ENCODE data around the gene VEGFB. TPM values are rescaled to one million over a fixed set of nuclear protein-coding genes. Genes with fewer than 3 reads are reported as not detected.

The VEGFB gene
- total and polyA plus RNA-seq, 2 of the 4 experiments (the other 2 are of a cell fraction), result 3.0 to 25.1 TPM

GRCh38 chr11:64203421-64204079, 30.8 kb upstream of the VEGFB start:
- no TSS peak for BruUV-seq (replicated peaks)
- dilution Hi-C loops (cut with HindIII; ENCODE audit: low sequenced_read_pairs, unreplicated experiment), result no loop called here
- WGBS, 2 experiments (ENCODE audit: extremely low coverage in 2 of 2, insufficient read length in 1 of 2), result 90% methylated on average over 15 of the region's 27 CpGs; no CpG with 5 or more reads in 1 of the 2 experiments

More at GRCh38 chr11:64203421-64204079, 30.8 kb upstream of the VEGFB start:
- DNase-seq (no peak), ATAC-seq (ENCODE audit: low read depth) (no peak)
- H3K23ac ChIP-seq (ENCODE audit: low read depth, low read length), result no peak overlapping the region
- H3K4me2 ChIP-seq (ENCODE audit: low read depth, low read length), result no peak overlapping the region
- H3K9me1 ChIP-seq (ENCODE audit: insufficient read depth, low read length), result no peaks in the 10 kb centered on the region
- no peaks in the 10 kb centered on the region for H3K9me3 ChIP-seq (ENCODE audit: control insufficient read depth, insufficient read depth, low read length)
- peaks cover 10% of the 10 kb centered on the region for H3K4me1 ChIP-seq (ENCODE audit: control insufficient read depth, insufficient read depth, low read length)
- H3K27ac ChIP-seq (ENCODE audit: insufficient read depth, low read length), result no peak overlapping the region
- no peak overlapping the region for H3K9ac ChIP-seq (ENCODE audit: low read depth, low read length)
- TF ChIP-seq CHD1 (IDR thresholded peaks at IDR 0.05; ENCODE audit: low read depth, low read length) (no peak), SMC3 (IDR thresholded peaks at IDR 0.05; ENCODE audit: low read depth, low read length) (no peak), MAFK (IDR thresholded peaks at IDR 0.05; ENCODE audit: low read depth, low read length) (no peak), CTCF (conservative IDR thresholded peaks at IDR 0.05; ENCODE audit: low read depth, low read length) (no peak), POLR2A (IDR thresholded peaks at IDR 0.05; ENCODE audit: low read depth, low read length) (no peak), BHLHE40 (IDR thresholded peaks at IDR 0.05; ENCODE audit: low read depth, low read length) (no peak), FOS (IDR thresholded peaks at IDR 0.05; ENCODE audit: low read depth, low read length) (no peak), CEBPB (IDR thresholded peaks at IDR 0.05; ENCODE audit: low read depth, low read length) (no peak), MAZ (IDR thresholded peaks at IDR 0.05; ENCODE audit: borderline replicate concordance, low read depth, low read length) (no peak), NFE2L2 (IDR thresholded peaks at IDR 0.05; ENCODE audit: low read depth, low read length) (no peak)
- no peak overlapping the region for H3K14ac ChIP-seq (replicated peaks; ENCODE audit: low read depth, low read length)
- no peak overlapping the region for H2BK5ac ChIP-seq (ENCODE audit: low read depth, low read length, poor library complexity, severe bottlenecking)
- ChIA-PET POLR2A (ENCODE audit: unreplicated experiment) (no interaction called here), CTCF (interaction anchor here (0.7 to 2.0 kb wide), 3 partner anchors 98 to 144 kb away, joined by 3 to 12 read pairs (median 8); no protein-coding TSS in a partner anchor)
- H3K56ac ChIP-seq (ENCODE audit: extremely low read depth, insufficient read depth, low read length), result no peak overlapping the region
- H4K5ac ChIP-seq (ENCODE audit: low read depth, low read length), result no peak overlapping the region
- peaks cover 56% of the 10 kb centered on the region for H3K36me3 ChIP-seq (ENCODE audit: control insufficient read depth, insufficient read depth, low read length)
- H3K4ac ChIP-seq (ENCODE audit: low read depth, low read length), result no peak overlapping the region
- H4K8ac ChIP-seq (ENCODE audit: low read depth in 2 of 2, low read length in 2 of 2), result no peak overlapping the region
- H2BK15ac ChIP-seq (ENCODE audit: low read depth, low read length), result no peak overlapping the region
- peaks cover 0 to 44% of the 10 kb centered on the region in 2 experiments; a peak in 3 of 4 replicates for H3K79me1 ChIP-seq (ENCODE audit: low read depth in 1 of 2, low read length in 2 of 2)
- H2AK5ac ChIP-seq (ENCODE audit: low read depth, low read length), result no peak overlapping the region
- no peak overlapping the region for H2AFZ ChIP-seq (replicated peaks; ENCODE audit: low read length, poor library complexity)
- no peak overlapping the region for H2BK20ac ChIP-seq (ENCODE audit: low read depth, low read length)
- peaks cover 13% of the 10 kb centered on the region; the same call in 1 of the 2 replicates for H4K20me1 ChIP-seq (ENCODE audit: insufficient read depth, low read length)
- no peak overlapping the region for H2AK9ac ChIP-seq (replicated peaks; ENCODE audit: low read depth, low read length, poor library complexity)
- H3K27me3 ChIP-seq (ENCODE audit: control insufficient read depth, insufficient read depth, low read length), result no peaks in the 10 kb centered on the region
- no peak overlapping the region for H3K18ac ChIP-seq (ENCODE audit: low read depth, low read length)
- in situ Hi-C loops (cut with MboI; ENCODE audit: low sequenced_read_pairs) (loop anchor here (5.0 kb wide), 1 partner anchor 99 kb away; the partner anchor contains the start of gene CATSPERZ), intact Hi-C loops (cut with micrococcal nuclease) (loop anchor here (1.0 to 10.0 kb wide), 2 partner anchors 98 to 451 kb away; no protein-coding TSS in a partner anchor)
- no peak overlapping the region for H3K4me3 ChIP-seq (ENCODE audit: insufficient read depth, low read depth, low read length)
- no peak overlapping the region for H4K91ac ChIP-seq (ENCODE audit: insufficient read depth, low read depth, low read length)
- H2BK120ac ChIP-seq (ENCODE audit: low read depth, low read length), result no peak overlapping the region
